Endothelial cell of umbilical vein (primary cell): ENCODE measurements around the gene TMEM217.

ENCODE experiments used
- CTCF ChIP-seq, 2 donors: IDR thresholded peaks; 1 replicate in 1 of 2; 2 replicates in 1 of 2; pipeline ENCODE4 v1.5.1; 2011; ENCODE audit warnings: low read length in 2 of 2, mild to moderate bottlenecking in 2 of 2, moderate library complexity in 2 of 2, control low read depth in 1 of 2, inconsistent platforms in 1 of 2, low read depth in 1 of 2; ENCODE audit not compliant: insufficient read depth in 1 of 2; ENCODE audit errors: extremely low read depth in 1 of 2
- EZH2 ChIP-seq: IDR thresholded peaks from 2 replicates; pipeline ENCODE4 v1.6.1; 2012; ENCODE audit warnings: borderline replicate concordance, low read depth, mild to moderate bottlenecking, moderate library complexity, low read length, inconsistent platforms; ENCODE audit not compliant: severe bottlenecking
- JUN ChIP-seq: IDR thresholded peaks from 2 replicates; pipeline ENCODE4 v1.6.1; 2011; ENCODE audit warnings: borderline replicate concordance, low read depth; ENCODE audit not compliant: insufficient read length, insufficient read depth
- MYC ChIP-seq: IDR thresholded peaks from one replicate; pipeline ENCODE4 v1.6.1; 2011; ENCODE audit warnings: mild to moderate bottlenecking, low read depth, low read length
- POLR2A ChIP-seq: IDR thresholded peaks from 2 replicates; pipeline ENCODE4 v1.6.1; 2012; ENCODE audit warnings: low read depth, mild to moderate bottlenecking, control low read depth, low read length

GRCh38 chr6:37259191-37259590, 1.2 kb upstream of the TMEM217 start:
- TF ChIP-seq EZH2: no peak
- TF ChIP-seq CTCF (IDR thresholded peaks at IDR 0.05; ENCODE audit: extremely low read depth in 1 of 2, insufficient read depth in 1 of 2, low read depth in 1 of 2, low read length in 2 of 2): no peak
- no peak for TF ChIP-seq POLR2A
- no peak for TF ChIP-seq MYC
- peak; percentile 40 for TF ChIP-seq JUN
